Urothelium cell line (cell line): ENCODE data around the gene TRPM2.

Source experiments
- DNase-seq: peaks from one replicate; pipeline ENCODE4 v3.0.0; 2011; ENCODE audit warnings: low spot score, mixed read lengths
- FAIRE-seq: peaks from 2 replicates; lab custom pipeline; 2011; peaks lifted over from hg19 to GRCh38; lab: Jason Lieb, UNC

Gene TRPM2

GRCh38 chr21:44321846-44322450, 31.5 kb upstream of the TRPM2 start:
- FAIRE-seq (no peak), DNase-seq (no peak)

- DNase-seq (no peak), FAIRE-seq (no peak)
These were observed 30.6 kb upstream of the TRPM2 start for GRCh38 chr21:44322621-44323325.

- FAIRE-seq = no peak
These were observed 29.8 kb upstream of the TRPM2 start for GRCh38 chr21:44323591-44323990.

GRCh38 chr21:44324106-44324853, 29.1 kb upstream of the TRPM2 start:
- DNase-seq = no peak
- no peak for FAIRE-seq

More at GRCh38 chr21:44323591-44323990, 29.8 kb upstream of the TRPM2 start:
- DNase-seq = no peak

GRCh38 chr21:44324854-44325107, 28.6 kb upstream of the TRPM2 start:
- DNase-seq (no peak), FAIRE-seq (no peak)

- FAIRE-seq = no peak
These were observed 27.8 kb upstream of the TRPM2 start for GRCh38 chr21:44325386-44326271.

GRCh38 chr21:44326272-44326647, 27.2 kb upstream of the TRPM2 start:
- FAIRE-seq (no peak), DNase-seq (no peak)

More at GRCh38 chr21:44325386-44326271, 27.8 kb upstream of the TRPM2 start:
- DNase-seq = no peak

- DNase-seq (no peak), FAIRE-seq (no peak)
These were observed 26.5 kb upstream of the TRPM2 start for GRCh38 chr21:44326716-44327602.

- FAIRE-seq = no peak
These were observed 25.8 kb upstream of the TRPM2 start for GRCh38 chr21:44327603-44327974.

GRCh38 chr21:44328242-44328895, 25.1 kb upstream of the TRPM2 start:
- FAIRE-seq = no peak
- DNase-seq = no peak

More at GRCh38 chr21:44327603-44327974, 25.8 kb upstream of the TRPM2 start:
- no peak for DNase-seq

- DNase-seq (no peak), FAIRE-seq (no peak)
These were observed 24.1 kb upstream of the TRPM2 start for GRCh38 chr21:44329086-44329889.

- FAIRE-seq (no peak), DNase-seq (no peak)
These were observed 23.3 kb upstream of the TRPM2 start for GRCh38 chr21:44329971-44330681.

- DNase-seq (no peak), FAIRE-seq (no peak)
These were observed 22.7 kb upstream of the TRPM2 start for GRCh38 chr21:44330698-44331097.

GRCh38 chr21:44331209-44331608, 22.2 kb upstream of the TRPM2 start:
- peak; percentile 53 for FAIRE-seq
- DNase-seq = no peak

- FAIRE-seq (no peak), DNase-seq (no peak)
These were observed 21.6 kb upstream of the TRPM2 start for GRCh38 chr21:44331650-44332307.

GRCh38 chr21:44332383-44332782, 21.0 kb upstream of the TRPM2 start:
- no peak for DNase-seq
- FAIRE-seq = no peak

GRCh38 chr21:44332965-44333364, 20.5 kb upstream of the TRPM2 start:
- FAIRE-seq (no peak), DNase-seq (no peak)
